Measurements from ENCODE around the gene TINAGL1.

Gene TINAGL1, protein sequence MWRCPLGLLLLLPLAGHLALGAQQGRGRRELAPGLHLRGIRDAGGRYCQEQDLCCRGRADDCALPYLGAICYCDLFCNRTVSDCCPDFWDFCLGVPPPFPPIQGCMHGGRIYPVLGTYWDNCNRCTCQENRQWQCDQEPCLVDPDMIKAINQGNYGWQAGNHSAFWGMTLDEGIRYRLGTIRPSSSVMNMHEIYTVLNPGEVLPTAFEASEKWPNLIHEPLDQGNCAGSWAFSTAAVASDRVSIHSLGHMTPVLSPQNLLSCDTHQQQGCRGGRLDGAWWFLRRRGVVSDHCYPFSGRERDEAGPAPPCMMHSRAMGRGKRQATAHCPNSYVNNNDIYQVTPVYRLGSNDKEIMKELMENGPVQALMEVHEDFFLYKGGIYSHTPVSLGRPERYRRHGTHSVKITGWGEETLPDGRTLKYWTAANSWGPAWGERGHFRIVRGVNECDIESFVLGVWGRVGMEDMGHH

DNA sequence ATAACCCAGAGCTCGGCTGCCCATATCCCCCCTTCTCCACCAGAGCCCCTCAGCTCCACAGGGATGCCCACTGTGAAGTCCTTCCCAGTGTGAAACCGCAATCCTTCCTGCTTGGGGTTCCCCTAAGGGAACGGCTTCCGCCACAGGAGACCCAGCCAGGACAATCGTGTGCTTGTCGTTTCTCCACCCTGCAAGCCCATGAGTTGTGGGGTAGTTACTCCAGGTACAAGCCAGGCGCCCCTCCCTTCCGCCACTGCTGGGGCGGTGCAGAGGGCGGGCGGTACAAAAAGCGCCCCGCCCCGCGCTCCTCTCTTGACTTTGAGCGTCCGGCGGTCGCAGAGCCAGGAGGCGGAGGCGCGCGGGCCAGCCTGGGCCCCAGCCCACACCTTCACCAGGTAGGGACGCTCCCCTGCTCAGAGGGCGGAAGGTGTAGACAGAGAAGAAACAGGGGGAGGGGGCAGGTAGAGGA, at the start of gene TINAGL1:
TSS of gene TINAGL1 (plus strand) at position 315 of the 469 bp plus-strand sequence. CDS start 634 bp downstream, outside the sequence.
- DNase-seq (ENCODE audit: low read depth in 2 of 2, low spot score in 1 of 2) = no peak

GRCh38 chr1:31529999-31530684, 46.2 kb upstream of the TINAGL1 start:
- no peak for DNase-seq (ENCODE audit: low read depth in 2 of 2, low spot score in 1 of 2)

- DNase-seq (ENCODE audit: low read depth in 2 of 2, low spot score in 1 of 2) = no peak
Measured at GRCh38 chr1:31531177-31531999, 44.9 kb upstream of the TINAGL1 start.

DNA sequence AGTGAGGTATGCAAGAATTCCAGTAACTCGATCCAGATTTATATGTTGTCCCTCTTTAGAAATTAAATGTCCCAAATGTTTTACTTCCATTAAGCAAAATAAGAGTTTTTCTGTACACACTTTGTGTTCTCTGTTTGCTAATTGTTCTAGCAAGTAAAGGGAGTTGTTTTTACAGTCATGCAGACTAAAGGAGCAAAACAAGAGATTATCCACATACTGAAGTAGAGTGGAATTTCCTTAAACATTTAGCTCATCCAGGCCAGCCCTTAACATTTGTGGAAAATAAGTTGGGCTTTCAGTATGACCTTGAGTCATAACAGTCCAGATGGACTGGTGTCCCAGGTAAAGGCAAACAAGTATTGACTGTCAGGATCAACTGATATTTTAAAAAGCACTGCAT, 44.1 kb upstream of the TINAGL1 start:
- no peak for DNase-seq (ENCODE audit: low read depth in 2 of 2, low spot score in 1 of 2)

GRCh38 chr1:31535561-31535960, 40.8 kb upstream of the TINAGL1 start:
- DNase-seq (ENCODE audit: low read depth in 2 of 2, low spot score in 1 of 2) = no peak

- no peak for DNase-seq (ENCODE audit: low read depth in 2 of 2, low spot score in 1 of 2)
Measured at GRCh38 chr1:31539329-31539728, 37.0 kb upstream of the TINAGL1 start.

DNA sequence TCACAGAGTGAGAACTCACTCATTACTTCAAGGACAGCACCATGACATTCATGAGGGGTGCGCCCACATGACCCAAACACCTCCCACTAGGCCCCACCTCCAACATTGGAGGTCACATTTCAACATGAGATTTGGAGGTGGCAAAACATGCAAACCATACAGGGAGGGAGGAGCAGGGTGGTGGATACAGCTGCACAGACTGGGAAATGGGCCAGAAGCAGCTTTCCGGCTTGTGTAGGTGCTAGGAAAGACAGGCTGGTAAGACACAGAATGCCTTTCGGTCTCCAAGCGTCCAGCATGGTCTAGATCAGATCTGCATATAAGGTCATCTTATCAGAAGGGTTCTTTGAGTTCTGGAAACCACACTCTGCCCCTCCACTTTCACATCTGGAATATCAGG, 35.1 kb upstream of the TINAGL1 start:
- DNase-seq (ENCODE audit: low read depth in 2 of 2, low spot score in 1 of 2) = no peak

GRCh38 chr1:31545927-31546540, 30.3 kb upstream of the TINAGL1 start:
- DNase-seq (ENCODE audit: low read depth in 2 of 2, low spot score in 1 of 2) = no peak

- no peak for DNase-seq (ENCODE audit: low read depth in 2 of 2, low spot score in 1 of 2)
Measured at GRCh38 chr1:31548534-31548906, 27.8 kb upstream of the TINAGL1 start.

DNA sequence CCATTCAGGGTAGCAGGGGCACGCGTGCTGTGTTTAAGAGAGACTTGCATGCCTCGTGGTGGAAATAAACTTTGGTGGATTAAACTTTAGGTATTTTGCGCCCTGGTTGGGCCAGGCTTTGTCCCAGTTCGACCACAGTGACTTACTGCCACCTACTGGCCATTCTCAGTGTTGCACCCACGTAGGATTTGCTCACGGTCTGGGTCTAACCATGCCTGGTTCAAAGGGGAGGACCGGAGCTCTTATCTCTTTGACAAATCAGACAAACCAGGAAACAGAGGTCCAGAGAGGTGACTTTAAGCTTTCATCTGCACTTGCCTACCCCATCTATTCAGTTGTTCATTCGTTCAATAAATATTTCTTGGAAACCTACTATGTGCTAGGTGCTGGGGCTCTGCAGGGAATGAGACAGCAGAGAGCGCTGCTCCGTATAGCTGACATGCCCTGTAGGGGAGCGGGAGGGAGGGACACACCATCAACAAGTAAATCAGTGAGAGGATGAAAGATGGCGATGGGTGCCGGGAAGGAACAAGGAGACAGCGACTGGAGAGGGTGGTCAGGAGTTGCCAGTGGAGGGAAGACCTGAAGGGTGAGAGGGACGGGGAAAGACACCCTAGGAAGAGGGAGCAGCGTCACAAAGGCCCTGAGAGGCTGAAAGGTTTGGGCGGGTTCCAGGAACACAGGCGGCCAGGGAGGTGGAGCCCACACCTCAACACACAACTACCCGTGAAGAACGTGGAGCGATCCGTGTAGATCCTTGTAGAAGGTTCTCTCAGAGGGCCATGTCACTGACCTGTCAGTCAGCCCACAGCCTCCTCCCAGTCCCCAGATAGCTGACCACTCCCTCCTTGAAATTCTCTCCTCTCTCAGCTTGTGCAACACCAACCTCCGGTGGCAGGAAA, 27.2 kb upstream of the TINAGL1 start:
- DNase-seq (ENCODE audit: low read depth in 2 of 2, low spot score in 1 of 2) = peak; percentile 68 to 75

DNA sequence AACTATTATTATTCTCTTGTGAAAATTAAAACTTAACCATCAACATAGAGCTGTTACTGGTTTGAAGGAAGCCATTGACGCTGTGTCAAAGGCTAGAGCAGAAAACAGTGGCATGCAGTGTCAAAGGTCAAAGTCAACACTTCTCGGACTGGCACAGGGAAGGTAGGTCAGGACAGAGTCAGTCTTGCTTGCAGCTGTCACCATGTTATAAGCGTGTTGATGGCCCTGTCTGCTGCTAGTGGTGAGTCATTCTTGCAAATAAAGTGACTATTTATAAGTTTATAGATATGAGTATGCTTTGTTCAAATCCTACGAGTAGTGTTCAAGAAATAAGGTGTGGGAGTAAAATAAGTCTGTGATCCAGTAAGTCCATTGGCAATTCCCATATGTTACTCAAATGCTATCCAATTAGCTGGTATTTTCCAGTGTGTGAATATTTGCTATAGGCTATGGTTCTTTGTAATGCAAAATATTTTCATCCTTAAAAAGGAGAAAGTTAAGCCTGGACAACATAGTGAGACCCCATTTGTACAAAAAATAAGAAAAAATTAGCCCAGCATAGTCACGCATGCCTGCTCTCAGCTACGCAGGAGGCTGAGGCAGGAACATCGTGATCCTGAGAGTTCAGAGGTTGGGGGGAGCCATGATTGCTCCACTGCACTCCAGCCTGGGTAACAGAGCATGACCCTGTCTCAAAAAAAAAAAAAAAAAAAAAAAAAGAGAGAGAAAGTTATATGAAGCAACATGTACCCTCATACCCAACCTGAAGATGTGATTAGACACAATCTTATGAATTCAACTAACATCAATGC, 26.3 kb upstream of the TINAGL1 start:
- DNase-seq (ENCODE audit: low read depth in 2 of 2, low spot score in 1 of 2) = no peak

- DNase-seq (ENCODE audit: low read depth in 2 of 2, low spot score in 1 of 2) = no peak
Measured at GRCh38 chr1:31551208-31551607, 25.1 kb upstream of the TINAGL1 start.

- DNase-seq (ENCODE audit: low read depth in 2 of 2, low spot score in 1 of 2) = no peak
Measured at GRCh38 chr1:31552489-31552888, 23.8 kb upstream of the TINAGL1 start.

- no peak for DNase-seq (ENCODE audit: low read depth in 2 of 2, low spot score in 1 of 2)
Measured at GRCh38 chr1:31556481-31557006, 19.8 kb upstream of the TINAGL1 start.

- no peak for DNase-seq (ENCODE audit: low read depth in 2 of 2, low spot score in 1 of 2)
Measured at GRCh38 chr1:31559715-31560114, 16.6 kb upstream of the TINAGL1 start.

GRCh38 chr1:31560394-31560793, 15.9 kb upstream of the TINAGL1 start:
- DNase-seq (ENCODE audit: low read depth in 2 of 2, low spot score in 1 of 2) = no peak

DNA sequence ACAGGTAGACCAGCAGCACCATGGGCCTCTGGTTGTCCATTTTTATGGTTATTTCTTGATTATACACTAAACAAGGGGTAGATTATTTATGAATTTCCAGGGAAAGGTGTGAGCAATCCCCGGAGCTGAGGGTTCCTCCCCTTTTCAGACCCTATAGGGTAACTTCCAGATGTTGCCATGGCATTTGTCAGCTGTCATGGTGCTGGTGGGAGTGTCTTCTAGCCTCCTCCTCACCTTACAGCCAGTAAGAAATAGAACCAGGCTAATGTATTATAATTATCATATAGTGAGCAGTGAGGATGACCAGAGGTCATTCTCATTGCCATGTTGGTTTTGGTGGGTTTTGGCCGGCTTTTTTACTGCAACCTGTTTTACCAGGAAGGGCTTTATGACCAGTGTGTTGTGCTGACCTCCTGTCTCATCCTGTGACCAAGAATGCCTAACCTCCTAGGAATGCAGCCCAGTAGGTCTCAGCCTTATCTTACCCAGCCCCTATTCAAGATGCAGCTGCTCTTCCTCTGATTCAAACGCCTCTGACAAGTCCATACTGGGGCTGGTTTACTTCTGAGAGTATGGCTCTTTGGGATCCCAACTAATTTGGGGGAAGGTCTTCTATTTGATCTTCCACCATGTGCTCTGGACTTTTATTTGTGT, 13.5 kb upstream of the TINAGL1 start:
- no peak for DNase-seq (ENCODE audit: low read depth in 2 of 2, low spot score in 1 of 2)

DNA sequence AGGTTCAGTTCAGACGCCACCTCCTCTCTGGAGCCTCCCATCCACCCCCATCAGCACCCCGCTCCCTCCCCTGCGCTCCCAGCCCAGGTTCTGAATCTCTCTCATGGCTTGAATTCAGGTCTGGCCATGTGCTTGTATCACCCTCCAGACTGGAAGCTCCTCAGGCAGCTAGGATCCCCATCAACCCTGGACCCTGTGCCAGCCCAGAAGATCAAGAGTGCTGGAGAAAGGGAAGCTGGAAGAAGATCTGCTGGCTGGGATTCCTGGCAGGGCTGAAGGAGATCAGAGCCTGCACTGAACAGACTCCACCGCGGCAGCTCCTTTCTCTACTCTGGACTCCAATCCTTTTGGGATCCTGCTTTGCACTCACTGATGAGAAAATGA, 11.7 kb upstream of the TINAGL1 start:
- DNase-seq (ENCODE audit: low read depth in 2 of 2, low spot score in 1 of 2) = no peak

Data from stimulated activated CD8-positive, alpha-beta memory T cell treated with anti-CD3 and anti-CD28 coated beads, Interleukin-4, amount 100 ng/mL, for 1 hour (primary cell).